Stimulated activated CD8-positive, alpha-beta memory T cell treated with anti-CD3 and anti-CD28 coated beads, Interleukin-4, amount 100 ng/mL, for 48 hours (primary cell): ENCODE data around the gene ITPR2.

Experiments used
- DNase-seq: peaks from one replicate; pipeline ENCODE4 v3.0.0-alpha.2; 2020

ITPR2 gene

GRCh38 chr12:26728205-26729050 is 104.6 kb downstream of the ITPR2 start:
- DNase-seq = no peak

- DNase-seq = no peak
Observed at GRCh38 chr12:26727482-26728204, 105.4 kb downstream of the ITPR2 start.

- DNase-seq = no peak
Observed at GRCh38 chr12:26726956-26727355, 106.0 kb downstream of the ITPR2 start.

- DNase-seq = no peak
Observed at GRCh38 chr12:26725276-26725916, 107.6 kb downstream of the ITPR2 start.

- DNase-seq = no peak
Observed at GRCh38 chr12:26724309-26724702, 108.7 kb downstream of the ITPR2 start.

GRCh38 chr12:26723379-26724308 is 109.3 kb downstream of the ITPR2 start:
- no peak for DNase-seq

- DNase-seq = no peak
Observed at GRCh38 chr12:26721800-26722199, 111.2 kb downstream of the ITPR2 start.

GRCh38 chr12:26719852-26720251 is 113.1 kb downstream of the ITPR2 start:
- DNase-seq = no peak

GRCh38 chr12:26717757-26718156 is 115.2 kb downstream of the ITPR2 start:
- DNase-seq = no peak

GRCh38 chr12:26715232-26715631 is 117.8 kb downstream of the ITPR2 start:
- DNase-seq = no peak

GRCh38 chr12:26713885-26714383 is 119.1 kb downstream of the ITPR2 start:
- DNase-seq = no peak

- no peak for DNase-seq
Observed at GRCh38 chr12:26712892-26713291, 120.1 kb downstream of the ITPR2 start.

- no peak for DNase-seq
Observed at GRCh38 chr12:26711569-26711968, 121.4 kb downstream of the ITPR2 start.

- no peak for DNase-seq
Observed at GRCh38 chr12:26711072-26711471, 121.9 kb downstream of the ITPR2 start.

GRCh38 chr12:26705851-26706250 is 127.1 kb downstream of the ITPR2 start:
- DNase-seq = no peak

- DNase-seq = no peak
Observed at GRCh38 chr12:26704684-26705460, 128.1 kb downstream of the ITPR2 start.

GRCh38 chr12:26704214-26704613 is 128.8 kb downstream of the ITPR2 start:
- DNase-seq = no peak

GRCh38 chr12:26702741-26703140 is 130.3 kb downstream of the ITPR2 start:
- no peak for DNase-seq

- no peak for DNase-seq
Observed at GRCh38 chr12:26701604-26702215, 131.3 kb downstream of the ITPR2 start.

- no peak for DNase-seq
Observed at GRCh38 chr12:26700430-26700829, 132.6 kb downstream of the ITPR2 start.

- no peak for DNase-seq
Observed at GRCh38 chr12:26699237-26699636, 133.8 kb downstream of the ITPR2 start.
